NCI-H187 treated with DMSO at 0.1 percent for 48 hours (cell line): ENCODE data around the gene FBXO8.

ENCODE experiments used
- DNase-seq: peaks from one replicate; lab custom pipeline; 2025; lab: John Stamatoyannopoulos, UW

The FBXO8 gene

GRCh38 chr4:174244441-174244840 lies 39.0 kb downstream of the FBXO8 start:
- no peak for DNase-seq

- no peak for DNase-seq
Measured at GRCh38 chr4:174241162-174241561, 42.3 kb downstream of the FBXO8 start.

GRCh38 chr4:174236359-174236758 lies 47.1 kb downstream of the FBXO8 start:
- DNase-seq, result no peak

GRCh38 chr4:174230680-174231079 lies 52.8 kb downstream of the FBXO8 start:
- no peak for DNase-seq

GRCh38 chr4:174230148-174230547 lies 53.3 kb downstream of the FBXO8 start:
- no peak for DNase-seq

GRCh38 chr4:174228988-174229387 lies 54.5 kb downstream of the FBXO8 start:
- DNase-seq, result no peak

GRCh38 chr4:174225349-174226049 lies 58.0 kb downstream of the FBXO8 start:
- no peak for DNase-seq

GRCh38 chr4:174224550-174224949 lies 58.9 kb downstream of the FBXO8 start:
- DNase-seq, result no peak

GRCh38 chr4:174222266-174222872 lies 61.1 kb downstream of the FBXO8 start:
- DNase-seq, result no peak

- no peak for DNase-seq
Measured at GRCh38 chr4:174218127-174218790, 65.2 kb downstream of the FBXO8 start.

- no peak for DNase-seq
Measured at GRCh38 chr4:174217273-174218126, 66.0 kb downstream of the FBXO8 start.

GRCh38 chr4:174216799-174217272 lies 66.6 kb downstream of the FBXO8 start:
- DNase-seq, result no peak

- DNase-seq, result no peak
Measured at GRCh38 chr4:174215961-174216680, 67.3 kb downstream of the FBXO8 start.

- DNase-seq, result no peak
Measured at GRCh38 chr4:174215057-174215456, 68.4 kb downstream of the FBXO8 start.

- DNase-seq, result no peak
Measured at GRCh38 chr4:174214101-174214878, 69.2 kb downstream of the FBXO8 start.

GRCh38 chr4:174213731-174214100 lies 69.8 kb downstream of the FBXO8 start:
- DNase-seq, result no peak

- no peak for DNase-seq
Measured at GRCh38 chr4:174212061-174212460, 71.4 kb downstream of the FBXO8 start.

- DNase-seq, result no peak
Measured at GRCh38 chr4:174211622-174212044, 71.8 kb downstream of the FBXO8 start.

- no peak for DNase-seq
Measured at GRCh38 chr4:174210952-174211490, 72.4 kb downstream of the FBXO8 start.

- DNase-seq, result no peak
Measured at GRCh38 chr4:174210354-174210753, 73.1 kb downstream of the FBXO8 start.

- DNase-seq, result no peak
Measured at GRCh38 chr4:174209341-174209740, 74.1 kb downstream of the FBXO8 start.
